ENCODE results near the gene ADAMTS7. TPM values are rescaled to one million over a fixed set of nuclear protein-coding genes. Genes with fewer than 3 reads are reported as not detected.
"Not testable (repeated sequence)": the region's sequence is repeated elsewhere in the genome, so short reads cannot be mapped to it uniquely, and the experiment has no call there.

The ADAMTS7 gene
- total RNA-seq, 1 donor from 2014 or later = 16.3 TPM

- DNase-seq = no peak
These were observed 58.5 kb downstream of the ADAMTS7 start for GRCh38 chr15:78752492-78753358.

GRCh38 chr15:78751602-78751979 lies 59.7 kb downstream of the ADAMTS7 start:
- no peak for DNase-seq

DNA sequence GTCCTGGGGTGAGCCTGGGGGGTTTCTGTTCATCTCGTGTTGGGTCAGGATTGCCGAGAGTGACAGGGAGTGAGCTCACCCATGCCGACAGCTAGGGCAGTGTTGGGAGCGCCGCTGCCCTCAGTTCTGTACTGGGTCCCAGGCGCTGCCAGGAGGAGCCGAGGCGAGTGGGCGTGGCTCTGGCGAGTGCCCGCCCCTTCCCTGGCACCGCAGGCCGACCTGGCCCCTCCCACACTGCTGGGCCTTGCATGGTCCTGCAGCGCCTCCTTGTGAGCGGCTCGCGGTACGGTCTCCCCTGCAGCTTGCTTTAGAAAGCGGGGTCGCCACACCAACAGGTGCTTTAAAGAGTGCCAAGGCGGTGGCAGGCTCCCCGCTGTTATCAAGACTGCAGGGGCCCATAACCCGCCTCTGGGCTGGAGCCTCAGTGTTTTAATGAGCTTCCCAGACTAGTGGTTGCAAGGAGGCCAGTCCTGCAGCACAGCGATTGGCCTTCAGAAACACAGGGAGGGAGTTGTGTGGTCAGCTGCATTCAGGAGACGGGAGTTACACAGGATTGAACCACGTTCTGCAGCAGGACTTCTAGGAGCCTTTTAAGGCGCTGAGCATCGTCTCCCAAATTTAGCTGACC lies 60.2 kb downstream of the ADAMTS7 start:
- peak; percentile 94 for DNase-seq

DNA sequence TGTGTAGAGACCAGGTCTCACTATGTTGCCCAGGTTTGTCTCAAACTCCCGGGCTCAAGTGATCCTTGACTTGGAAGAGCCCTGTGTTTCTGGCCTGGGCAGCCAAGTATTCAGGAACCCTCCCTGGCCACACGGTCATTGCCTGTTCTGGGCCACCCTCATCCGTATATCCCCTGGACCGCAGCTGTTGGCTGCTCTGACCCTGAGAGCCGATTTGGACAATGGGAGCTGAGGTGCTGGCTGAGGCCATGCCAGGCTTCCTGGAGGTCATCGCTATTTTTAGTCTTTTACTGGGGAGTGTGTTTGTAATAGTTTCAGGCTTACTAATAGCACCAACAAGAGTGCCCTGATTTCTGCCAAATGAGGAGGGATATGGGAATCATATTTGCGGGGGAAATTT lies 60.7 kb downstream of the ADAMTS7 start:
- no peak for DNase-seq

GRCh38 chr15:78749831-78750230 lies 61.4 kb downstream of the ADAMTS7 start:
- no peak for DNase-seq

- DNase-seq = not testable (repeated sequence)
These were observed 63.4 kb downstream of the ADAMTS7 start for GRCh38 chr15:78747877-78748276.

DNA sequence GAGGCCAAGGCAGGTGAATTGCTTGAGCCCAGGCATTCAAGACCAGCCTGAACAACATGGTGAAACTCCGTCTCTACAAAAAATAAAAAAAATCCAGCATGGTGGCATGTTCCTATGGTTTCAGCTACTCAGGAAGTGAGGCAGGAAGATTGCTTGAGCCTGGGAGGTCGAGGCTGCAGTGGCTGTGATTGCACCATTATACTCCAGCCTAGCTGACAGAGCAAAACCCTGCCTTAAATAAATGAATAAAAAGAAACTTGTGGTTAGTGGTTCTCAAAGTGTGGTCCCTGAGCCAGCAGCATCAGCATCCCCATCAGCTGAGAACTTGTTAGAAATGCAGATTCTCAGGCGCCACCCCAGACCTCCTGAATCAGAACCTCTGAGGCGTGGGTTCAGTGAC lies 69.6 kb downstream of the ADAMTS7 start:
- DNase-seq = not testable (repeated sequence)

GRCh38 chr15:78740904-78741274 lies 70.4 kb downstream of the ADAMTS7 start:
- DNase-seq = no peak

GRCh38 chr15:78739996-78740903 lies 71.0 kb downstream of the ADAMTS7 start:
- peak; percentile 36 for DNase-seq

DNA sequence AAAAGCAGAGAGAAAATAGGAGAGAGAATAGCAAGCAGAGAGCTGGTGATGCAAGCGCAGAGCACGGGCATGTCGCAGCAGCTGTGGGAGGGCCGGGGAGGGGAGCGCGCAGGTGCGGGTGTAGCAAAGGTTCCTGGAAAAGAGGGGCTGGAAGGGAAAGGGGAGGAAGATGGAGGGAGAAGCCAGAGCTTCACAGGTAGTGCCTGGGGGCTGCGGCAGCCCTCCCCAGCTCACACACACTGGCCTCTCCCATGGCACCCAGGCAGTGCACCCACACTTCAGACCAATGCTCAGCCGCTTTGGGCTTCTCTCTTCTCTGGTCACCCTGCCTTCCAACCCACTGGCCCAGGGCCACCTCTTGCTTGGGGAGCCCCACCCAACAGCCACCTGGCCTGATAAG lies 72.1 kb downstream of the ADAMTS7 start:
- DNase-seq = no peak

DNA sequence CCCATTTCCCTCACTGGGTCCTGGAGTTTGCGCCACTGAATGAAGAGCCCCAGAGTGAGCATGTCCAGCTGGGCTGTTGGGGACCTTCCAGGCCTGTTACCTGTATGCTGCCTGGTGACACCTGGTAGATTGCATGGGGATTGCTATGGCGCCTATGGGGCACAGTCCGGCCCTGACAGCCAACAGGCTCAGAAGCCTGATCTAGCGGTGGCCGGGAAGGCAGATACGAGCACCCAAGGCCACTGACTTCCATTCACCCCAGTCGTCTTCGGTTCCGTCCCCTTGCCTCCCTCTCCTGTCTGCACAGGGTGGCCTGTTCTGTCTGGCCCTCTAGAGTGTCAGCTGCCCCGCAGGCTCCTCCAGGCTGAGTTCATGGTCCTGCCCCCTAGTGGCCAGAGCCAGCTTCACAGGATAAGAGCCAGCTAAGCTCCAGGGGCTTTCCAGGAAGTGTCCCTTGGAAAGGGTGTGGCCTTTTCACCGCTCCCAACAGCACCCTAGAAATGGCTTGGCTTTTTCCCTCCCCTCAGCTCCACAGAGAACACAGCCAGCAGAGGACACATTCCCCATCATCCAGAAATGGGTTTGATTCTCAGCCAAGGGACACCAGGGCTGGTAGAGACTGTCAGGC lies 73.2 kb downstream of the ADAMTS7 start:
- DNase-seq = not testable (repeated sequence)

DNA sequence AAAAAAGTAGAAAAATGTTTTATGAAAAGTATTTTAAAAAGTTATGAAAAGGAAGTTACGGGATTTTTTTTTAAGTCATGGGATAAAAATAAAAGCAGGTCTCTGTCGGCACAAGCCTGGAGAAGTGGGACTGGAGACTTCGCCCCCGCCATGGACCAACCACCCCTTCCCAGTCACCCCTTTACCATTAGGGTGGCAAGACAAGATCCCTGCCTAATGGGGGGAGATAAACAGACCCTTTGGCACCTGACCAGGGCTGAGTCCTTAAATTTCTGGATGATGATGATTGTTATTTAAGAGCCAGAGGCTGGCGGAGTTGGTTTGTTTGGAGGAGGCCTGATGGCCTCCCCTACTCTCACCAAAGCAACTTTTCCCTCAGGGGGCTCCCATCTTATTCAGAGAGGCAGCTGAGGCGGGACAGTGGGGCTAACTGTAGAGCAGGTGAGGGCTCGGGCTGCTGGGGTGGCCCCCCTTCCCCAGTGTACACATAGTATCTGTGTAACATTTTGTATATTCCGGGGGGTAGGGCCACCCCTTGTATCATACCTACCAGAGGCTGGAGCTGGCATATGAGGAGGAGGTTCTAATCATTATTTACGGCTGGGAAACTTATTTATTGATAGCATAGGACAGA lies 74.0 kb downstream of the ADAMTS7 start:
- no peak for DNase-seq

DNA sequence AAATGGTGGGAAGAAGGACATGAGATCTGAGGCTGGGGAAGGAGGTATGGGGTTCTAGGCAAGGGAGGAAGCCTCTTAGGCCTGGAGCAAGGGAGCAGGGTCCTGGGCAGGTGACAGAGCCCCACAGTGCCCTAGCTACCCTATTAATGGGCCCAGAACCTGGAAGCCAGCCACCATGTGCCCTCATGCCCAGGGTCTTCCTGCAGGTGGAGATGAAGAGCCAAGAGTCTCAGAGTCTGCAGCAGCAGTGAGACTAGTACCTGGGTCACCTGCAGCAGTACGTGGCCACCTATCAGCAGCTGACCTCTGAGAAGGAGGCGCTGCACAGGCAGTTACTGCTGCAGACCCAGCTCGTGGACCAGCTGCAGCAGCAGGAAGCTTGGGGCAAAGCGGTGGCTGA lies 75.0 kb downstream of the ADAMTS7 start:
- DNase-seq = not testable (repeated sequence)

DNA sequence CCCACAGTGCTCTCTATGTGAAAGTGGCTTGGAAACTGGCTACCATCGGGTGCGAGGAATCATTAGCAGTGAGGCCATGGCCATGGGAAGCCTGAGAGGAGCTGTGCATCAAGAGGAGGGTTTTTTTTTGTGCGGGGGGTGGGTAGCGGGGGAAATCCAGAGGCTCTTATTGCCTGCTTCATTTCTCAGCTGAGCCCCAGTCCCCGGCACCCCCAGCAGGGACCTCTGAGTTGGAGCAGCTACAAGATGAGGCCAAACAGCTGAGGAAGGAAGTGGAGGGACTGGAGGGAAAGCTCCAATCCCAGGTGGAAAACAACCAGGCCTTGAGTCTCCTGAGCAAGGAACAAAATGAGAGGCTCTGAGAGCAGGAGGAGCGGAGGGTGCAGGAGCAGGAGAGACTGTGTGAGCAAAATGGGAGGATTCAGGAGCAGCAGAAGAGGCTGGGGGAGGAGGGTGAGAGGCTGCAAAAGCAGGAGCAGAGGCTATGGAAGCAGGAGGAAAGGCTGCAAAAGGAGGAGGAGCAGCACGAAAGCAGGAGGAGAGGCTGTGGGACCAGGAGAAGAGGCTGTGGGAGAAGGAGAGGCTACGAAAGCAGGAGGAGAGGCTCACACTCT lies 76.7 kb downstream of the ADAMTS7 start:
- peak; percentile 56 for DNase-seq

DNA sequence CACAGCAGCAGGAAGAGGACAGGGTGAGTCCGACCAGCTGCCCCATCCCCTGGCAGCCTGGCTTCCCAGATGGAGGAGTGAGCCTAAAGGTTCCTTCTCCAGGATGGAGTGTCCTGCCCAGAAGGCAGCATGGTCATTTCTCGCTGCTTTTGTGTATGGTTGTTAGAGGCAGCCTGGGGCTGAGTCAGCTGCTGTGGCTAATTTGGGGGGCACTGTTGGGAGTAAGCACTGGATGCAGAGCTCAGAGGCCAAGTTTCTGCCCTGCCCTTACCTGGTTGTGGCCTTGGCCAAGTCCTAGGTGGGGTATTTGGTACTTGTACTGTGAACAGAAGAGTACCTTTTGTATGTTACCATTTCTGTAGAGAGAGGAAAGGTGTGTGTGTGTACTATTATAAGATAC lies 78.6 kb downstream of the ADAMTS7 start:
- no peak for DNase-seq

- DNase-seq = no peak
These were observed 80.3 kb downstream of the ADAMTS7 start for GRCh38 chr15:78730955-78731354.

GRCh38 chr15:78728427-78728826 lies 82.8 kb downstream of the ADAMTS7 start:
- DNase-seq = not testable (repeated sequence)

DNA sequence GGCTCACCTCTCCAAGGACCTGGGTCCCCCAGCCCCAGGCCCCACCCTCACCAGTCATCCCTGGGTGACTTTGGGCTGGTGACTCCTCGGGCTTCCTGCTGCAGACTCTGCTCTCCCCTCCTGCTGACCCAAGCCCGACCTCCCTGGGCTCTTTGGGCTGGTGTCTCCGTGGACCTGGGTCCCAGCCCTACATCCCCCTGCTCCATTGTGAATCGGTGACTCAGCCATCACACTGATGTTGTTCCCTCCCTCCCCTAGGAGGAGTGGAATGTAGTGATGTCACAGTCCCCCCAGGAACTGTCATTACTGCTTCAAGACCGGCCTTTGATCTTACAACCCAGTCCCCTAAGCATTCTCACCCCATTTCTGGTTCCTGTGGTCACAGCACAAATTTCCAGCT lies 83.7 kb downstream of the ADAMTS7 start:
- no peak for DNase-seq

- no peak for DNase-seq
These were observed 84.3 kb downstream of the ADAMTS7 start for GRCh38 chr15:78726870-78727551.

DNA sequence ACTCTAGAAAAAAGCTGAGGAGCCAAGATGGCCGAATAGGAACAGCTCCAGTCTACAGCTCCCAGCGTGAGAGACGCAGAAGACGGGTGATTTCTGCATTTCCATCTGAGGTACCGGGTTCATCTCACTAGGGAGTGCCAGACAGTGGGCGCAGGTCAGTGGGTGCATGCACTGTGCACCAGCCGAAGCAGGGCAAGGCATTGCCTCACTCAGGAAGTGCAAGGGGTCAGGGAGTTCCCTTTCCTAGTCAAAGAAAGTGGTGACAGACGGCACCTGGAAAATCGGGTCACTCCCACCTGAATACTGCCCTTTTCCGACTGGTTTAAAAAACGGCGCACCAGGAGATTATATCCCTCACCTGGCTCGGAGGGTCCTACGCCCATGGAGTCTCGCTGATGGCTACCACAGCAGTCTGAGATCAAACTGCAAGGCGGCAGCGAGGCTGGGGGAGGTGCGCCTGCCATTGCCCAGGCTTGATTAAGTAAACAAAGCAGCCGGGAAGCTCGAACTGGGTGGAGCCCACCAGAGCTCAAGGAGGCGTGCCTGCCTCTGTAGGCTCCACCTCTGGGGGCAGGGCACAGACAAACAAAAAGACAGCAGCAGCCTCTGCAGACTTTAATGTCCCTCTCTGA lies 91.3 kb downstream of the ADAMTS7 start:
- DNase-seq = not testable (repeated sequence)
